ENCODE results near the gene MXI1.

The MXI1 gene

GRCh38 chr10:110163841-110164240 lies 43.6 kb upstream of the MXI1 start:
- in situ Hi-C loops (cut with MboI; ENCODE audit: low pct_unique_long_range_greater_than_20kb, low sequenced_read_pairs, unreplicated experiment): no loop called here

GRCh38 chr10:110165239-110165638 lies 42.2 kb upstream of the MXI1 start:
- in situ Hi-C loops (cut with MboI; ENCODE audit: low pct_unique_long_range_greater_than_20kb, low sequenced_read_pairs, unreplicated experiment): no loop called here
- no peak for TF ChIP-seq CTCF (IDR thresholded peaks at IDR 0.05; ENCODE audit: extremely low read depth, insufficient read depth, missing control alignments)
- no peak for DNase-seq (ENCODE audit: low spot score)

More at GRCh38 chr10:110163841-110164240, 43.6 kb upstream of the MXI1 start:
- no peak for TF ChIP-seq CTCF (IDR thresholded peaks at IDR 0.05; ENCODE audit: extremely low read depth, insufficient read depth, missing control alignments)
- DNase-seq (ENCODE audit: low spot score): no peak

- no peak for DNase-seq (ENCODE audit: low spot score)
- TF ChIP-seq CTCF (IDR thresholded peaks at IDR 0.05; ENCODE audit: extremely low read depth, insufficient read depth, missing control alignments): no peak
- in situ Hi-C loops (cut with MboI; ENCODE audit: low pct_unique_long_range_greater_than_20kb, low sequenced_read_pairs, unreplicated experiment): no loop called here
Observed at GRCh38 chr10:110167149-110167548, 40.3 kb upstream of the MXI1 start.

- no peak for TF ChIP-seq CTCF (IDR thresholded peaks at IDR 0.05; ENCODE audit: extremely low read depth, insufficient read depth, missing control alignments)
- in situ Hi-C loops (cut with MboI; ENCODE audit: low pct_unique_long_range_greater_than_20kb, low sequenced_read_pairs, unreplicated experiment): no loop called here
- DNase-seq (ENCODE audit: low spot score): no peak
Observed at GRCh38 chr10:110168601-110169481, 38.6 kb upstream of the MXI1 start.

GRCh38 chr10:110169586-110169985 lies 37.8 kb upstream of the MXI1 start:
- in situ Hi-C loops (cut with MboI; ENCODE audit: low pct_unique_long_range_greater_than_20kb, low sequenced_read_pairs, unreplicated experiment): no loop called here
- TF ChIP-seq CTCF (IDR thresholded peaks at IDR 0.05; ENCODE audit: extremely low read depth, insufficient read depth, missing control alignments): no peak
- no peak for DNase-seq (ENCODE audit: low spot score)

- TF ChIP-seq CTCF (IDR thresholded peaks at IDR 0.05; ENCODE audit: extremely low read depth, insufficient read depth, missing control alignments): no peak
- no peak for DNase-seq (ENCODE audit: low spot score)
- in situ Hi-C loops (cut with MboI; ENCODE audit: low pct_unique_long_range_greater_than_20kb, low sequenced_read_pairs, unreplicated experiment): no loop called here
Observed at GRCh38 chr10:110170142-110170971, 37.0 kb upstream of the MXI1 start.

Data from GM13977 (cell line).